ENCODE data around the gene COLEC12.
A peak's percentile ranks its signal among the peaks of the same experiment; 100 is the strongest.

Gene COLEC12

DNA sequence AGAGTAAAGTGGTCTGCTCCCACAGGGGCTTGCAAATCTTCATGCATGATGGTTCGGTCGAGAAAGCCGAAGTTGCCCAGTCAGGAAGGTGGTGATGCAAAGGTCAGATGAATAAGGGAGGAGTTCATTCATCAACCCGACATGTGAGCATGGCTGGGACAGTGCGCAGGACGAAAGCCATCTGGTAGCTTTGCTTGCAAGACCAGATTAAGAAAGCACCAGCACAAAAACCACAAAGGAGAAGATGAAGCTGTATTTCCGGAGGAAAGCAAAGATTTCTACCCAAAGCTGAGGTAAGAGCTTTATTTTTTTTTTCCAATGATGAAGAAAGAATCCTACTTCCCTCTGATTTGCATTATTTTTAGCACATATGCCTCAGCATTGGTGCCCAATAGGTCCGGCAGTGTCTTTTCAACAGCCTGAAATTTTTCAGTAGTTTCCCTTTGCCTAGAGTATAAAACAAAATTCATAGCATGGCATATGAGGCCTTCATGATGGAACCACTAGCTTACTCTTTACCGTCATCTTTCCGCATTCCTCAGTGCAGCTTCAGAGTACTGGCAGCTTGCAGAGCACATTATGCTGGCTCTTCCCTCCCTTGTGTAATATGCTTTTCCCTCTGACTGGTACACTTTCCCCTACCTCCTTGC lies 120.7 kb downstream of the COLEC12 start:
- no peak overlapping the region for H2AFZ ChIP-seq (ENCODE audit: low read depth, low read length)
- no peaks in the 10 kb centered on the region for H3K4me1 ChIP-seq (ENCODE audit: control insufficient read depth, insufficient read depth, low read depth, low read length)
- no peaks in the 10 kb centered on the region for H3K79me1 ChIP-seq (replicated peaks; ENCODE audit: low read length, poor library complexity, severe bottlenecking)
- H3K4me2 ChIP-seq (ENCODE audit: low read length, poor library complexity, severe bottlenecking) = no peak overlapping the region
- H3K36me3 ChIP-seq (ENCODE audit: control insufficient read depth in 1 of 2, insufficient read depth in 2 of 2, low read depth in 1 of 2, low read length in 2 of 2) = peaks cover 0 to 4% of the 10 kb centered on the region in 2 experiments
- no peaks in the 10 kb centered on the region for H3K9me3 ChIP-seq (ENCODE audit: control insufficient read depth, low read length)
- no peak overlapping the region for H3K14ac ChIP-seq (ENCODE audit: low read length in 2 of 2)
- WGBS = 59% methylated on average over 9 of the region's 10 CpGs
- H3K27ac ChIP-seq (ENCODE audit: low read length, poor library complexity, severe bottlenecking) = no peak overlapping the region
- H2AK5ac ChIP-seq (ENCODE audit: low read length, severe bottlenecking) = no peak overlapping the region
- H4K91ac ChIP-seq (ENCODE audit: low read length) = no peak overlapping the region
- H4K8ac ChIP-seq (ENCODE audit: low read length) = no peak overlapping the region
- H2BK120ac ChIP-seq (ENCODE audit: low read depth, low read length) = no peak overlapping the region
- peak overlapping the region in 1 of 2 experiments; percentile 31 for H2BK12ac ChIP-seq (ENCODE audit: low read length in 2 of 2)
- no peak overlapping the region for H3K9ac ChIP-seq (ENCODE audit: low read length)
- H3K27me3 ChIP-seq (ENCODE audit: control insufficient read depth in 1 of 2, insufficient read depth in 1 of 2, low read length in 2 of 2) = no peaks in the 10 kb centered on the region
- H2BK15ac ChIP-seq (ENCODE audit: low read depth, poor library complexity, severe bottlenecking) = no peak overlapping the region
- peak overlapping the region in 1 of 2 experiments; percentile 24 for H3K18ac ChIP-seq (ENCODE audit: low read depth in 1 of 2, low read length in 2 of 2)
- no peak overlapping the region for H3K23ac ChIP-seq (ENCODE audit: low read length in 2 of 2)
- no peak overlapping the region for H3K4ac ChIP-seq (ENCODE audit: low read depth in 1 of 2, low read length in 2 of 2)
- H3K4me3 ChIP-seq (ENCODE audit: insufficient read depth in 1 of 2, low read depth in 1 of 2, low read length in 2 of 2) = no peak overlapping the region
- no peak overlapping the region for H2BK5ac ChIP-seq (ENCODE audit: low read depth, low read length, poor library complexity, severe bottlenecking)
- peak; percentile 79 for DNase-seq

DNA sequence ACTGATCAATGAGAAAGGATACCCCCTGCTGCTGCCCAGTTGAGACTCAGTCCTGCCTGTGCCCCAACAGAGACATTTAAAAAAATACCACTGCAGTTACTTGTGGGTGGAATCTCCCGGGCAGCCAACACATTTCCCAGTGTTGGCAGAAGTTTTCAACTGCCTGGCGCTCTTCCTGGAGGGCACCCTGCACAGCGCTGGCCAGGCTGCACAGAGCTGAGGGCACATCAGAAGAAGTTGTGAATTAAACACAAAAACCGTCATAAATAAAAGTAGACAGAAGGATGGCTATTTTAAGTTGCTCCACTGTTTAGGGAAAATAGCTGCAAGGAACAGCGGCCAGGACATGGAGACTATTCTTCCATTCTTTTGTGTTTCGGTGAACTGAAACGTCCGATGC lies 122.4 kb downstream of the COLEC12 start:
- no peak overlapping the region for H2BK5ac ChIP-seq (ENCODE audit: low read depth, low read length, poor library complexity, severe bottlenecking)
- no peak overlapping the region for H3K9ac ChIP-seq (ENCODE audit: low read length)
- H3K4me2 ChIP-seq (ENCODE audit: low read length, poor library complexity, severe bottlenecking) = no peak overlapping the region
- peak overlapping the region in 1 of 2 experiments; percentile 55 for H3K18ac ChIP-seq (ENCODE audit: low read depth in 1 of 2, low read length in 2 of 2)
- no peak overlapping the region for H2AFZ ChIP-seq (ENCODE audit: low read depth, low read length)
- H2AK5ac ChIP-seq (ENCODE audit: low read length, severe bottlenecking) = no peak overlapping the region
- no peaks in the 10 kb centered on the region for H3K9me3 ChIP-seq (ENCODE audit: control insufficient read depth, low read length)
- no peak overlapping the region for H3K27ac ChIP-seq (ENCODE audit: low read length, poor library complexity, severe bottlenecking)
- no peaks in the 10 kb centered on the region for H3K4me1 ChIP-seq (ENCODE audit: control insufficient read depth, insufficient read depth, low read depth, low read length)
- WGBS = 92% methylated on average over 8 of the region's 8 CpGs
- no peak overlapping the region for H4K91ac ChIP-seq (ENCODE audit: low read length)
- H3K36me3 ChIP-seq (ENCODE audit: control insufficient read depth in 1 of 2, insufficient read depth in 2 of 2, low read depth in 1 of 2, low read length in 2 of 2) = peaks cover 0 to 3% of the 10 kb centered on the region in 2 experiments
- H2BK12ac ChIP-seq (ENCODE audit: low read length in 2 of 2) = no peak overlapping the region
- no peak overlapping the region for H3K23ac ChIP-seq (ENCODE audit: low read length in 2 of 2)
- H3K4me3 ChIP-seq (ENCODE audit: insufficient read depth in 1 of 2, low read depth in 1 of 2, low read length in 2 of 2) = no peak overlapping the region
- H3K14ac ChIP-seq (ENCODE audit: low read length in 2 of 2) = no peak overlapping the region
- H2BK120ac ChIP-seq (ENCODE audit: low read depth, low read length) = no peak overlapping the region
- H3K79me1 ChIP-seq (replicated peaks; ENCODE audit: low read length, poor library complexity, severe bottlenecking) = no peaks in the 10 kb centered on the region
- no peak overlapping the region for H2BK15ac ChIP-seq (ENCODE audit: low read depth, poor library complexity, severe bottlenecking)
- H4K8ac ChIP-seq (ENCODE audit: low read length) = no peak overlapping the region
- H3K27me3 ChIP-seq (ENCODE audit: control insufficient read depth in 1 of 2, insufficient read depth in 1 of 2, low read length in 2 of 2) = no peaks in the 10 kb centered on the region
- no peak for DNase-seq
- no peak overlapping the region for H3K4ac ChIP-seq (ENCODE audit: low read depth in 1 of 2, low read length in 2 of 2)

DNA sequence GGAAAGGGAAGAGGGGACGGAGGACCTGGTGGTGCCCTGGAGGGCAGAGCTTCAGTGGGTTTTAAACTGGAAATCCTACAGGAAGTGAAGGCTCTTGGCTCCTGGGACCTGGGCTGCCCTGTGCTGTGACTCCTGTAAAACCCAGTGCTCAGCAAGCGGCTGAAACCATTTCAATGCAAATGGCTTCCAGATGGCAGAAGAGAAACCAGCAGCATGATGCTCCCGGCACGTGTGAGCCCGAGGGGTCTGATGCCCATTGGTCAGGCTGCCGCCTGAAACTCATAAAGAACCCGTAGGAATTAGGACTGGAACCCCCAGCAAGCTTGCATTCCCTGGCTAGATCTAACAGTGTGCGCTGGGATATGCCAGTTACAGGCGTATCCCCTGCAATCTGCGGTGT lies 123.4 kb downstream of the COLEC12 start:
- H3K4me2 ChIP-seq (ENCODE audit: low read length, poor library complexity, severe bottlenecking) = no peak overlapping the region
- no peaks in the 10 kb centered on the region for H3K4me1 ChIP-seq (ENCODE audit: control insufficient read depth, insufficient read depth, low read depth, low read length)
- WGBS = 86% methylated on average over 10 of the region's 10 CpGs
- H2BK12ac ChIP-seq (ENCODE audit: low read length in 2 of 2) = no peak overlapping the region
- no peak for DNase-seq
- H3K14ac ChIP-seq (ENCODE audit: low read length in 2 of 2) = no peak overlapping the region
- no peak overlapping the region for H2BK5ac ChIP-seq (ENCODE audit: low read depth, low read length, poor library complexity, severe bottlenecking)
- H2AK5ac ChIP-seq (ENCODE audit: low read length, severe bottlenecking) = no peak overlapping the region
- no peak overlapping the region for H4K8ac ChIP-seq (ENCODE audit: low read length)
- no peak overlapping the region for H3K18ac ChIP-seq (ENCODE audit: low read depth in 1 of 2, low read length in 2 of 2)
- H3K4me3 ChIP-seq (ENCODE audit: insufficient read depth in 1 of 2, low read depth in 1 of 2, low read length in 2 of 2) = no peak overlapping the region
- no peaks in the 10 kb centered on the region for H3K79me1 ChIP-seq (replicated peaks; ENCODE audit: low read length, poor library complexity, severe bottlenecking)
- H2BK15ac ChIP-seq (ENCODE audit: low read depth, poor library complexity, severe bottlenecking) = no peak overlapping the region
- H4K91ac ChIP-seq (ENCODE audit: low read length) = no peak overlapping the region
- no peak overlapping the region for H3K4ac ChIP-seq (ENCODE audit: low read depth in 1 of 2, low read length in 2 of 2)
- no peak overlapping the region for H3K23ac ChIP-seq (ENCODE audit: low read length in 2 of 2)
- no peak overlapping the region for H3K9ac ChIP-seq (ENCODE audit: low read length)
- H2BK120ac ChIP-seq (ENCODE audit: low read depth, low read length) = no peak overlapping the region
- peaks cover 0 to 3% of the 10 kb centered on the region in 2 experiments for H3K36me3 ChIP-seq (ENCODE audit: control insufficient read depth in 1 of 2, insufficient read depth in 2 of 2, low read depth in 1 of 2, low read length in 2 of 2)
- no peaks in the 10 kb centered on the region for H3K9me3 ChIP-seq (ENCODE audit: control insufficient read depth, low read length)
- H3K27me3 ChIP-seq (ENCODE audit: control insufficient read depth in 1 of 2, insufficient read depth in 1 of 2, low read length in 2 of 2) = no peaks in the 10 kb centered on the region
- no peak overlapping the region for H2AFZ ChIP-seq (ENCODE audit: low read depth, low read length)
- no peak overlapping the region for H3K27ac ChIP-seq (ENCODE audit: low read length, poor library complexity, severe bottlenecking)

DNA sequence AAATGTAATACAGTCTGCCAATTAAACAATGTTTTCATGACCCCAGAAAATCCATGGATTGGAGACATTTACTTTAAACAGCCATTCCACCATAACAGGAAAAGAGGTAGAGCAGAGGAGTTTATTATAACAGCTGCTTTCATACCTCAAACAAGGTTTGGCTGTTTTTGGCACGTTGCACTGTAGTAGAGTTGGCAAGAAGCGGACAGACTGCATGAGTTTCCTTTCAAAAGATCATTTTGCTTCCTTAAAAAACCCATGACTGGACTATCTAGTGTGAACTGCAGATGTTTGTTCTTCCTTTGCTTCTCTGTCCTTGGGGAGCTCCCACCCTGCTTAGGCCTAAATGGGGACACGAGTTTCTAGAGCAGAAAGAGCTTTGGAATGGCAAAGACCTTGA lies 124.2 kb downstream of the COLEC12 start:
- Histone ChIP-seq H3K9ac (ENCODE audit: low read length) (peak overlapping the region; percentile 1), H3K9me3 (ENCODE audit: control insufficient read depth, low read length) (no peaks in the 10 kb centered on the region), H3K23ac (ENCODE audit: low read length in 2 of 2) (no peak overlapping the region), H3K18ac (ENCODE audit: low read depth in 1 of 2, low read length in 2 of 2) (no peak overlapping the region), H2AK5ac (ENCODE audit: low read length, severe bottlenecking) (no peak overlapping the region), H3K4me1 (ENCODE audit: control insufficient read depth, insufficient read depth, low read depth, low read length) (peaks cover 2% of the 10 kb centered on the region), H2BK5ac (ENCODE audit: low read depth, low read length, poor library complexity, severe bottlenecking) (no peak overlapping the region), H3K36me3 (ENCODE audit: control insufficient read depth in 1 of 2, insufficient read depth in 2 of 2, low read depth in 1 of 2, low read length in 2 of 2) (peaks cover 0 to 3% of the 10 kb centered on the region in 2 experiments), H3K79me1 (replicated peaks; ENCODE audit: low read length, poor library complexity, severe bottlenecking) (no peaks in the 10 kb centered on the region), H2BK12ac (ENCODE audit: low read length in 2 of 2) (no peak overlapping the region), H3K4ac (ENCODE audit: low read depth in 1 of 2, low read length in 2 of 2) (no peak overlapping the region), H2BK120ac (ENCODE audit: low read depth, low read length) (no peak overlapping the region), H3K14ac (ENCODE audit: low read length in 2 of 2) (no peak overlapping the region), H2BK15ac (ENCODE audit: low read depth, poor library complexity, severe bottlenecking) (no peak overlapping the region), H3K27ac (ENCODE audit: low read length, poor library complexity, severe bottlenecking) (no peak overlapping the region), H2AFZ (ENCODE audit: low read depth, low read length) (no peak overlapping the region), H3K27me3 (ENCODE audit: control insufficient read depth in 1 of 2, insufficient read depth in 1 of 2, low read length in 2 of 2) (no peaks in the 10 kb centered on the region), H3K4me3 (ENCODE audit: insufficient read depth in 1 of 2, low read depth in 1 of 2, low read length in 2 of 2) (no peak overlapping the region), H3K4me2 (ENCODE audit: low read length, poor library complexity, severe bottlenecking) (no peak overlapping the region), H4K8ac (ENCODE audit: low read length) (no peak overlapping the region), H4K91ac (ENCODE audit: low read length) (no peak overlapping the region)
- 97% methylated on average over 3 of the region's 3 CpGs for WGBS
- no peak for DNase-seq

All from mesenchymal stem cell (in vitro differentiated cells and primary cell).